Cardiac muscle cell (in vitro differentiated cells and primary cell): Measurements from ENCODE around the gene RGS9BP. TPM values are rescaled to one million over a fixed set of nuclear protein-coding genes. Genes with fewer than 3 reads are reported as not detected.

ENCODE experiments used
- DNase-seq, 2 donors: peaks; one replicate each; pipeline versions ENCODE4 v3.0.0 to v3.0.0-alpha.2; 2010 to 2017; ENCODE audit warnings: low read depth in 1 of 2, low spot score in 1 of 2
- H3K27ac ChIP-seq: fragments of 200-600 bp; sonication (generic); 2 replicates; pipeline ENCODE4 v1.5.1; 2016
- H3K27me3 ChIP-seq: fragments of 200-600 bp; sonication (generic); 2 replicates; pipeline ENCODE4 v1.6.0; 2016; ENCODE audit warnings: control low read depth
- H3K36me3 ChIP-seq: fragments of 200-600 bp; sonication (generic); 2 replicates; pipeline ENCODE4 v1.5.1; 2016; ENCODE audit warnings: control low read depth
- H3K4me1 ChIP-seq: fragments of 200-600 bp; sonication (generic); 2 replicates; pipeline ENCODE4 v1.8.1; 2017; ENCODE audit warnings: low read depth, mild to moderate bottlenecking, mixed run types
- H3K4me3 ChIP-seq: fragments of 200-600 bp; sonication (generic); 2 replicates; pipeline ENCODE4 v1.5.1; 2016; ENCODE audit warnings: mild to moderate bottlenecking
- H3K9me3 ChIP-seq: fragments of 200-600 bp; sonication (generic); 2 replicates; pipeline ENCODE4 v1.5.1; 2017; ENCODE audit warnings: low read depth, mild to moderate bottlenecking, control low read depth
- polyA plus RNA-seq: library from polyadenylated mRNA; unstranded; fragments of >200 nt; fragmentation: Nextera tagmentation; extraction: Ambion mirVana; gene quantifications from 2 replicates; pipeline ENCODE4 v1.2.1, GENCODE V29; 2016
- total RNA-seq: library from RNA; depleted of rRNA; stranded (reverse); fragments of >200 nt; gene quantifications from 2 replicates; pipeline ENCODE4 v1.2.3, GENCODE V29; 2016
- TF ChIP-seq, protein P1 (sequence below): IDR thresholded peaks from 2 replicates; pipeline ENCODE4 v1.5.1; 2012; ENCODE audit warnings: low read depth, mild to moderate bottlenecking, low read length

RGS9BP gene
- total and polyA plus RNA-seq, 2 experiments from 2014 or later = 1.0 TPM; not detected in 1

DNA sequence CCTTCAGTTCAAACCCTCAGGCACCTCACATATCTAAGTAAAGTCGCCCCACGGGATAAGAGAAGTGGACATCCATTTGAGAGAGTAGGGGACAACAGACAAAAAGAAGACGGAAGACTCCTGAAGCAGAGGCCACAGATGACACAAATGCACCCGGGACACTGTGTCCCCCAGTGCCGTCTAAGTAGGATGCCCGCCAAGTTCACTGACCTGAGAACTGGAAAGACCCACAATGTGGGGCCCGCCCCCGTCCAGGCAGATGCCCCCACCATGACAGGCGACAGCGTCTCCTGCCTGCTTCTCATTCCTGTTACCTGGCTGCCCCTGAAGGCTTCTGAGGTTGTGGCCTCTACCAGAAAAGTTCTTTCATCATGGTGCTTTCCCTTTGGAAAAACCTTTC is 17.6 kb upstream of the RGS9BP start:
- Histone ChIP-seq H3K27me3 (no peaks in the 10 kb centered on the region), H3K9me3 (no peaks in the 10 kb centered on the region), H3K4me3 (no peak overlapping the region), H3K27ac (no peak overlapping the region), H3K36me3 (peaks cover 3% of the 10 kb centered on the region), H3K4me1 (no peaks in the 10 kb centered on the region)
- TF ChIP-seq, protein P1, sequence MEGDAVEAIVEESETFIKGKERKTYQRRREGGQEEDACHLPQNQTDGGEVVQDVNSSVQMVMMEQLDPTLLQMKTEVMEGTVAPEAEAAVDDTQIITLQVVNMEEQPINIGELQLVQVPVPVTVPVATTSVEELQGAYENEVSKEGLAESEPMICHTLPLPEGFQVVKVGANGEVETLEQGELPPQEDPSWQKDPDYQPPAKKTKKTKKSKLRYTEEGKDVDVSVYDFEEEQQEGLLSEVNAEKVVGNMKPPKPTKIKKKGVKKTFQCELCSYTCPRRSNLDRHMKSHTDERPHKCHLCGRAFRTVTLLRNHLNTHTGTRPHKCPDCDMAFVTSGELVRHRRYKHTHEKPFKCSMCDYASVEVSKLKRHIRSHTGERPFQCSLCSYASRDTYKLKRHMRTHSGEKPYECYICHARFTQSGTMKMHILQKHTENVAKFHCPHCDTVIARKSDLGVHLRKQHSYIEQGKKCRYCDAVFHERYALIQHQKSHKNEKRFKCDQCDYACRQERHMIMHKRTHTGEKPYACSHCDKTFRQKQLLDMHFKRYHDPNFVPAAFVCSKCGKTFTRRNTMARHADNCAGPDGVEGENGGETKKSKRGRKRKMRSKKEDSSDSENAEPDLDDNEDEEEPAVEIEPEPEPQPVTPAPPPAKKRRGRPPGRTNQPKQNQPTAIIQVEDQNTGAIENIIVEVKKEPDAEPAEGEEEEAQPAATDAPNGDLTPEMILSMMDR = no peak
- DNase-seq = no peak

GRCh38 chr19:32658527-32658926 is 17.1 kb upstream of the RGS9BP start:
- Histone ChIP-seq H3K27ac (no peak overlapping the region), H3K9me3 (no peaks in the 10 kb centered on the region), H3K36me3 (peaks cover 3% of the 10 kb centered on the region), H3K27me3 (no peaks in the 10 kb centered on the region), H3K4me1 (no peaks in the 10 kb centered on the region), H3K4me3 (no peak overlapping the region)
- no peak for DNase-seq
- TF ChIP-seq, protein P1 = no peak

DNA sequence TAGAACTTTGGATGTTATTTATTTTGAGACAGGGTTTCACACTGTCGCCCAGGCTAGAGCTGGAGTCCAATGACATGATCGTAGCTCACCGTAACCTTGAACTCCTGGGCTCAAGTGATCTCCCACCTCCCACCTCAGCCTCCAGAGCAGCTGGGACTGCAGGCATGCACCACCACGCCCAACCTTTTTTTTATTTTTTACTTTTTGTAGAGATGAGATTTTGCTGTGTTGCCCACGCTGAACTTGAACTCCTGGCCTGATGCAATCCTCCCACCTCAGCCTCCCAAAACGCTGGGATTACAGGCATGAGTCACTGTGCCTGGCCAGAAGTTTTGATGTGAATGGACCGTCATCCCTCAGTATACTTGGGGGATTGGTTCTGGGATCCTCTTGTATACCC is 14.3 kb upstream of the RGS9BP start:
- Histone ChIP-seq H3K27ac (no peak overlapping the region), H3K9me3 (no peaks in the 10 kb centered on the region), H3K27me3 (no peaks in the 10 kb centered on the region), H3K4me1 (no peaks in the 10 kb centered on the region), H3K4me3 (no peak overlapping the region), H3K36me3 (peaks cover 3% of the 10 kb centered on the region)
- no peak for DNase-seq
- TF ChIP-seq, protein P1 = no peak

- no peaks in the 10 kb centered on the region for H3K27me3 ChIP-seq
- H3K4me1 ChIP-seq = no peaks in the 10 kb centered on the region
- no peaks in the 10 kb centered on the region for H3K9me3 ChIP-seq
- no peak overlapping the region for H3K4me3 ChIP-seq
- DNase-seq = peak in 1 of 2 donors; percentile 73
- no peaks in the 10 kb centered on the region for H3K36me3 ChIP-seq
- no peak overlapping the region for H3K27ac ChIP-seq
- TF ChIP-seq, protein P1 = no peak
These were observed 13.5 kb upstream of the RGS9BP start for GRCh38 chr19:32662186-32662585.

GRCh38 chr19:32666084-32666483 is 9.6 kb upstream of the RGS9BP start:
- TF ChIP-seq, protein P1 = no peak
- H3K27me3 ChIP-seq = no peaks in the 10 kb centered on the region
- H3K27ac ChIP-seq = no peak overlapping the region
- H3K4me3 ChIP-seq = no peak overlapping the region
- H3K9me3 ChIP-seq = no peaks in the 10 kb centered on the region
- no peaks in the 10 kb centered on the region for H3K36me3 ChIP-seq
- no peak for DNase-seq
- H3K4me1 ChIP-seq = no peaks in the 10 kb centered on the region

DNA sequence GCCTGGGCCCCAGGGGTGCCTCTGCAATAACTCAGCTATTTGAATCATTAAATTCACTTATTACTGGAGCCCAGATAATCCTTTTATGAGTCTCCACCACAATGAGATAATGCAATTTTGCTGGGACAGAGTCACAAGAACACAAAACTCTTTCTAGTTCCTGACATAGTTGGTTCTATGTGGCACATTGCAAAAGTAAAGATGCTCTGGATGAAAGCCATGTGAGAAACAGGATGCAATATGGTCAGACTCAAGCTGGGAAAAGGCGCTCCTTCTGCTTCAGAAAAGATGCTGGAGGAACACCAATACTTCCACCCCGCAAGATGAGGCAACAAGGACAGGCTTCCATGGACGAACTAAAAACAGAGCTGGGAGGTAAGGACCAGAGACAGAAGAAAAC is 6.3 kb upstream of the RGS9BP start:
- Histone ChIP-seq H3K36me3 (no peaks in the 10 kb centered on the region), H3K4me3 (no peak overlapping the region), H3K27ac (no peak overlapping the region), H3K4me1 (no peaks in the 10 kb centered on the region), H3K27me3 (no peaks in the 10 kb centered on the region), H3K9me3 (no peaks in the 10 kb centered on the region)
- DNase-seq = no peak
- TF ChIP-seq, protein P1 = no peak
